HEK293T (cell line): ENCODE results near the gene KCNRG.

Experiments
- CTCF ChIA-PET: fragments of 350-600 bp; formaldehyde crosslinking; extraction: SDS; loops from one replicate; lab custom pipeline; 2021; ENCODE audit warnings: antibody characterized with exemption, inconsistent platforms; lab: Yijun Ruan, JAX
- POLR2A ChIA-PET: fragments of 350-600 bp; formaldehyde crosslinking; extraction: SDS; loops from one replicate; lab custom pipeline; 2020; ENCODE audit warnings: antibody characterized with exemption, inconsistent platforms; lab: Yijun Ruan, JAX
- DNase-seq: peaks from one replicate; pipeline ENCODE4 v3.0.0; 2012; ENCODE audit warnings: mixed read lengths; ENCODE audit errors: extremely low spot score
- ARNT ChIP-seq: fragments of 450-650 bp; IDR thresholded peaks from 2 replicates; pipeline ENCODE4 v1.6.1; 2017; ENCODE audit warnings: mild to moderate bottlenecking
- BHLHE40 ChIP-seq: fragments of 450-650 bp; IDR thresholded peaks from 2 replicates; pipeline ENCODE4 v1.6.1; 2016; ENCODE audit warnings: mild to moderate bottlenecking, moderate library complexity, borderline replicate concordance
- CTBP1 ChIP-seq: fragments of 450-650 bp; IDR thresholded peaks from 2 replicates; pipeline ENCODE4 v1.6.1; 2016; ENCODE audit warnings: borderline replicate concordance
- ELF4 ChIP-seq: fragments of 450-650 bp; IDR thresholded peaks from 2 replicates; pipeline ENCODE4 v1.6.1; 2017; ENCODE audit warnings: antibody characterized with exemption
- FOXA1 ChIP-seq: fragments of 450-650 bp; IDR thresholded peaks from 2 replicates; pipeline ENCODE4 v1.6.1; 2016; ENCODE audit warnings: mild to moderate bottlenecking
- FOXK2 ChIP-seq: fragments of 450-650 bp; IDR thresholded peaks from 2 replicates; pipeline ENCODE4 v1.6.1; 2016; ENCODE audit warnings: mild to moderate bottlenecking
- FOXM1 ChIP-seq: fragments of 450-650 bp; IDR thresholded peaks from 2 replicates; pipeline ENCODE4 v1.6.1; 2017; ENCODE audit warnings: mild to moderate bottlenecking, borderline replicate concordance
- HDGF ChIP-seq: fragments of 450-650 bp; IDR thresholded peaks from 2 replicates; pipeline ENCODE4 v1.6.1; 2017; ENCODE audit warnings: antibody characterized with exemption, borderline replicate concordance
- L3MBTL2 ChIP-seq: fragments of 450-650 bp; conservative IDR thresholded peaks from 2 replicates; pipeline ENCODE4 v1.6.1; 2016; ENCODE audit warnings: mild to moderate bottlenecking
- LEF1 ChIP-seq: fragments of 450-650 bp; IDR thresholded peaks from 2 replicates; pipeline ENCODE4 v1.6.1; 2017; ENCODE audit warnings: mild to moderate bottlenecking, borderline replicate concordance
- NFRKB ChIP-seq: fragments of 450-650 bp; IDR thresholded peaks from 2 replicates; pipeline ENCODE4 v1.6.1; 2016; ENCODE audit warnings: mild to moderate bottlenecking, moderate library complexity
- PKNOX1 ChIP-seq: fragments of 450-650 bp; IDR thresholded peaks from 2 replicates; pipeline ENCODE4 v1.6.1; 2016
- SP1 ChIP-seq: fragments of 450-650 bp; IDR thresholded peaks from 2 replicates; pipeline ENCODE4 v1.6.1; 2017
- SUZ12 ChIP-seq: fragments of 450-650 bp; IDR thresholded peaks from 2 replicates; pipeline ENCODE4 v1.6.1; 2016; ENCODE audit warnings: mild to moderate bottlenecking
- TARDBP ChIP-seq: fragments of 450-650 bp; IDR thresholded peaks from 2 replicates; pipeline ENCODE4 v1.6.1; 2016
- ZNF384 ChIP-seq: fragments of 450-650 bp; IDR thresholded peaks from 2 replicates; pipeline ENCODE4 v1.6.1; 2016

Gene KCNRG

GRCh38 chr13:50065712-50066111 is 50.5 kb downstream of the KCNRG start:
- no peak for DNase-seq
- TF ChIP-seq ELF4 (no peak), L3MBTL2 (no peak), ZNF384 (no peak), PKNOX1 (no peak), FOXA1 (no peak)
- ChIA-PET POLR2A (no interaction called here), CTCF (no interaction called here)

GRCh38 chr13:50068508-50068907 is 53.3 kb downstream of the KCNRG start:
- ChIA-PET CTCF (no interaction called here), POLR2A (no interaction called here)
- no peak for DNase-seq
- TF ChIP-seq TARDBP: no peak
- TF ChIP-seq L3MBTL2: no peak
- TF ChIP-seq SUZ12: no peak
- TF ChIP-seq ARNT: no peak
- no peak for TF ChIP-seq NFRKB
- TF ChIP-seq FOXA1: no peak
- no peak for TF ChIP-seq HDGF
- TF ChIP-seq SP1: no peak
- TF ChIP-seq ZNF384: no peak
- TF ChIP-seq PKNOX1: no peak
- no peak for TF ChIP-seq ELF4
- no peak for TF ChIP-seq LEF1
- TF ChIP-seq FOXK2: no peak
- TF ChIP-seq FOXM1: no peak

GRCh38 chr13:50069261-50069660 is 54.0 kb downstream of the KCNRG start:
- DNase-seq: no peak
- POLR2A ChIA-PET: no interaction called here
- CTCF ChIA-PET: no interaction called here
- TF ChIP-seq FOXM1: no peak
- TF ChIP-seq ELF4: no peak
- no peak for TF ChIP-seq ARNT
- TF ChIP-seq CTBP1: no peak

GRCh38 chr13:50070186-50070585 is 54.9 kb downstream of the KCNRG start:
- ChIA-PET CTCF (no interaction called here), POLR2A (no interaction called here)
- TF ChIP-seq ELF4: no peak
- no peak for TF ChIP-seq TARDBP
- no peak for TF ChIP-seq SUZ12
- no peak for TF ChIP-seq NFRKB
- TF ChIP-seq FOXM1: no peak
- TF ChIP-seq LEF1: no peak
- TF ChIP-seq BHLHE40: no peak
- TF ChIP-seq SP1: no peak
- TF ChIP-seq CTBP1: no peak
- TF ChIP-seq FOXK2: no peak
- no peak for TF ChIP-seq PKNOX1
- no peak for TF ChIP-seq L3MBTL2
- no peak for TF ChIP-seq ARNT
- TF ChIP-seq FOXA1: no peak
- no peak for TF ChIP-seq ZNF384
- no peak for TF ChIP-seq HDGF
- DNase-seq: no peak
